ENCODE measurements around the gene AFF4. TPM values are rescaled to one million over a fixed set of nuclear protein-coding genes. Genes with fewer than 3 reads are reported as not detected.
"Not testable (repeated sequence)": the region's sequence is repeated elsewhere in the genome, so short reads cannot be mapped to it uniquely, and the experiment has no call there.

Gene AFF4
- total RNA-seq (2014; rRNA removed; shearing (Covaris generic)), result 31.8 and 39.2 TPM in 2 replicates

- DNase-seq (ENCODE audit: low read depth), result peak; percentile 94
Measured at GRCh38 chr5:132963171-132964104, at the start of gene AFF4. Gene AFF4 (minus strand): TSS chr5:132963634. CDS start chr5:132937189, 26,445 bp downstream.

GRCh38 chr5:133008455-133008854 lies 45.0 kb upstream of the AFF4 start:
- DNase-seq (ENCODE audit: low read depth), result not testable (repeated sequence)

GRCh38 chr5:133006653-133007052 lies 43.2 kb upstream of the AFF4 start:
- no peak for DNase-seq (ENCODE audit: low read depth)

- no peak for DNase-seq (ENCODE audit: low read depth)
Measured at GRCh38 chr5:132999246-132999645, 35.8 kb upstream of the AFF4 start.

- DNase-seq (ENCODE audit: low read depth), result no peak
Measured at GRCh38 chr5:132998556-132998955, 35.1 kb upstream of the AFF4 start.

- DNase-seq (ENCODE audit: low read depth), result no peak
Measured at GRCh38 chr5:132996307-132996706, 32.9 kb upstream of the AFF4 start.

- no peak for DNase-seq (ENCODE audit: low read depth)
Measured at GRCh38 chr5:132987531-132988408, 24.3 kb upstream of the AFF4 start.

- DNase-seq (ENCODE audit: low read depth), result not testable (repeated sequence)
Measured at GRCh38 chr5:132982971-132983370, 19.5 kb upstream of the AFF4 start.

- no peak for DNase-seq (ENCODE audit: low read depth)
Measured at GRCh38 chr5:132981288-132981687, 17.9 kb upstream of the AFF4 start.

- DNase-seq (ENCODE audit: low read depth), result no peak
Measured at GRCh38 chr5:132979976-132980375, 16.5 kb upstream of the AFF4 start.

GRCh38 chr5:132979367-132979940 lies 16.0 kb upstream of the AFF4 start:
- DNase-seq (ENCODE audit: low read depth), result peak; percentile 65

- DNase-seq (ENCODE audit: low read depth), result no peak
Measured at GRCh38 chr5:132976852-132977251, 13.4 kb upstream of the AFF4 start.

GRCh38 chr5:132972436-132972828 lies 9.0 kb upstream of the AFF4 start:
- DNase-seq (ENCODE audit: low read depth), result not testable (repeated sequence)

GRCh38 chr5:132971483-132972435 lies 8.3 kb upstream of the AFF4 start:
- peak; percentile 67 for DNase-seq (ENCODE audit: low read depth)

- no peak for DNase-seq (ENCODE audit: low read depth)
Measured at GRCh38 chr5:132965120-132965519, 1.7 kb upstream of the AFF4 start.

GRCh38 chr5:132962429-132963021 lies 909 bp downstream of the AFF4 start:
- DNase-seq (ENCODE audit: low read depth), result peak; percentile 63

GRCh38 chr5:132961887-132962286 lies 1.5 kb downstream of the AFF4 start:
- DNase-seq (ENCODE audit: low read depth), result peak; percentile 65

GRCh38 chr5:132961123-132961815 lies 2.2 kb downstream of the AFF4 start:
- not testable (repeated sequence) for DNase-seq (ENCODE audit: low read depth)

- DNase-seq (ENCODE audit: low read depth), result not testable (repeated sequence)
Measured at GRCh38 chr5:132956166-132956799, 7.2 kb downstream of the AFF4 start.

Measured in M059J (cell line).